GF-D8 (cell line): Measurements from ENCODE around the gene EIF3B.
"Not testable (repeated sequence)": the region's sequence is repeated elsewhere in the genome, so short reads cannot be mapped to it uniquely, and the experiment has no call there.

Experiments
- DNase-seq: peaks from one replicate; lab custom pipeline; 2025; lab: John Stamatoyannopoulos, UW

Gene EIF3B

DNA sequence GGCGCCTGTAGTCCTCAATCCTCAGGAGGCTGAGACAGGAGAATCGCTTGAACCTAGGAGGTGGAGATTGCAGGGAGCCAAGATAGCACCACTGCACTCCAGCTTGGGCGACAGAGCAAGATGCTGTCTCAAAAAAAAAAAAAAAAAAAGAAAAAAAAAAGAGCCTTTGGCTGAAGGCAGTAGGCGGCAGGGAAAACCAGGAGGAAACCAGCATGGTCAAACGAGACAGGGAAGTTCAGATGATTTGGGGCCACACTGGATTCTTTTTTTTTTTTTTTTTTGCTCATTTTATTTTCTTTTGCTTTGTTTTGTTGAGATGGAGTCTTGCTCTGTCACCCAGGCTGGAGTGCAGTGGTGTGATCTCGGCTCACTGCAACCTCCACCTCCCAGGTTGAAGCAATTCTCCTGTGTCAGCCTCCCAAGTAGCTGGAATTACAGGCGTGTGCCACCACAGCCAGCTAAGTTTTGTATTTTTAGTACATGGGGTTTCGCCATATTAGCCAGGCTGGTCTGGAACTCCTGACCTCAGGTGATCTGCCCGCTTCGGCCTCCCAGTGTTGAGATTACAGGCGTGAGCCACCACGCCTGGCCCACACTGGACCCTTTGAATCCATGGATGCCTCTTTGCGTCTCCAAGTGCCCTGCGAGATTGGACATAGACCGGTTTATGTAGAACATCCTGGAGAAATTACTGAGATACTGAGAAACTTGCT, 7.1 kb upstream of the EIF3B start:
- DNase-seq: not testable (repeated sequence)

- no peak for DNase-seq
These were observed 4.6 kb upstream of the EIF3B start for GRCh38 chr7:2350055-2350454.

- DNase-seq: no peak
These were observed 3.8 kb upstream of the EIF3B start for GRCh38 chr7:2350861-2351260.

GRCh38 chr7:2353113-2353935, 1.3 kb upstream of the EIF3B start:
- no peak for DNase-seq

DNA sequence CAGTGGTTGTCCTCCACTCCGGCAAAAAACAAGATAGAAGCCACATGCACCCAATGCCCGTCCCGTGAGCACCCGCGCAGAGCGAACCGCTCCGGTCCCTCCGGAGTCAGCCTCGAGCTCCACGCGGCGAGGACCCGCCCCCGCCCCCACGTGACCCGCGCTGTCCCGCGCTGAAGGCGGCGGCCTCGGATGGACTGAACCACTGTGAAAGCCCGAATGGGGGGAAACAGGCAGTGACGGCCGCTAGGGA, 766 bp upstream of the EIF3B start:
- peak; percentile 73 for DNase-seq

GRCh38 chr7:2354939-2355704, 495 bp downstream of the EIF3B start:
- DNase-seq: no peak

DNA sequence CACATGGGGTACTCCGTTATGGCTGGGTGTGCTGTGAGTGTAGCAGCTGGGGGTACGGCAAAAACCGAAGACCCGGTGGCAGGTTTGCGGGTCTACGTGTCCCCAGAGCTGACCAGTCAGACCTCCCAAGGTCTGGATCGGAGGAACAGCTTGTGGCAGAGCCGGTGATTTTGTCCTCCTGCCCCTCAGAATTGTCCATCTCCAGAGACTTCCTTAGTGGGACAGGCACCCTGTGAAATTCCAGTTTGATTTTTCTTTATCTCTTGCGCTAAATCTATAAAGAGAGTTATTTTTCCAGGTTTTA, 1.0 kb downstream of the EIF3B start:
- no peak for DNase-seq

- no peak for DNase-seq
These were observed 2.5 kb downstream of the EIF3B start for GRCh38 chr7:2357165-2357564.

GRCh38 chr7:2357571-2357970, 2.9 kb downstream of the EIF3B start:
- DNase-seq: peak; percentile 61

DNA sequence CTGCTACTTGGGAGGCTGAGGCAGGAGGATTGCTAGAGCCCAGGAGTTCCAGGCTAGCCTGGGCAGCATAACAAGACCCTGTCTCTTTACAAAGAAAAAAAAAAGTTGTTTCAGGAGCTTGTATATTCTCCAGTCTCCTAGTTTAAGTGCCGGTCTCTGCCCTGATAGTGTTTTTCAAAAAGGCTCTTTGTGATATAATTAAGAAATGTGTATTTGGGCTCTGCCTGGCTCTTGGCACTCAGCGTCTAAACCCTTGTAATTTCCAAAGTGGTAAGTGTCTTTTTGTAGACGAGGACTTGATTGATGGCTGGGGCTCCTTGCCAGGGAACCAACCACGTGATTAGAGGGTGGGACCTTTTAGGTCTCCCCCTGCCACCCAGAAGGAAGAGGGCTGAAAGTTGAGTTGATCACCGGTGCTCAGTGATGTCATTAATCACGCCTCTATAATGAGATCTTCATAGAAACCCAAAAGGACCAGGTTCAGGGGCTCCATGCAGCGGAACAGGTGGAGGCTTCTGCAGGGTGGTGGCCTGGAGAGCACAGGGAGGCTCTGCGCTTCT, 4.4 kb downstream of the EIF3B start:
- DNase-seq: no peak

DNA sequence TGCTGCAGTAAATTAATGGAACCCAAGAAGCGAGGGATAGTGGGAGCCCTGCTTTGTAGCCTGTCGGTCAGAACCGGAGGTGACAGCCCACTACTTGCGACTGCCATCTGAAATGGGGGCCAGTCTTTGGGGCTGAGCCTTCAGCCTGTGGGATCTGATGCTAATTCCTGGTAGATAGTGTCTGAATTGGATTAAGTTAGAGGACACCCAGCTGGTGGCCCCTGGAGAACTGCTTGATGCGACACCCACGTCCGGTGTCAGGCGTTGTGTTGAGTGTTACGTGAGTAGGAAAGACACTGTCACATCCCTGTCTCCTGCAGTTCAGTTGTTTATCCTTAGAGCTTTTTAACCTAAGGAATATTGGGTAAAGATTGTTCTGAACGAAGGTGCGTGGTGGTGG, 5.0 kb downstream of the EIF3B start:
- DNase-seq: no peak

DNA sequence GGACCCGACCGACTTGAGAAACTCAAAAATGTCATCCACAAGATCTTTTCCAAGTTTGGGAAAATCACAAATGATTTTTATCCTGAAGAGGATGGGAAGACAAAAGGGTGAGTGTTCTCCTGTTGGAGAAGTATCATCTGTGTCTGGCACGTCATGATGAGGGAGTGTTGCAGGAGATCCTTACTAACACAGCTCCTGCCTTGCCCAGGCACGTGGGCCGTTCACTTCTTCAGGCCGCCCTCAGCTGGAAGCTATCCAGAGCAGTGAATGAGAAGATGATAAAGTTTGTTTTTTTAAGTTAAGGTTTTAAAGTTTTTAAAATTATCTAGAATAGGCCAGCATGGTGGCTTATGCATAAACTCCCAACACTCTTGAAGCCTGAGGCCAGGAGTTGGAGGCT, 6.2 kb downstream of the EIF3B start:
- DNase-seq: no peak

GRCh38 chr7:2362385-2363088, 7.9 kb downstream of the EIF3B start:
- DNase-seq: no peak

GRCh38 chr7:2369139-2369538, 14.5 kb downstream of the EIF3B start:
- no peak for DNase-seq

DNA sequence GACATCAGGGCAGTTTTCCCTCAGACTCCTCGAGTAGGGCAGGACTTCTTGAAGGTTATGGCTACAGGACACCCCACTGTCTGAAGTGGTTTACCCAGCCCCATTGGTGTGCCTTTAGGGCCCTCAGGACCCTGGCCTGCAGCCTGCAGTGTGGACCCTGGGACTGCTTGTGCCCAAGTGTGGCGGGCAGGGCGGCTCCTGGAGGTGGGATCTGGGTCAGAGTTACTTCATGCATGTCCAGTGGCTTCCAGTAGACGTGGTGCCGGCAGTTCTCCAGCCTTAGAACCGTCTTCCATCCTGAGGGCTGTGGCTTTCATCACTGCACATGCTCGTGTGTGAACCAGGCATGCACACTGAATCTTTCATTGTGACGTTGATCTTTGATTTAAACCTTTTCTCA, 16.7 kb downstream of the EIF3B start:
- no peak for DNase-seq

DNA sequence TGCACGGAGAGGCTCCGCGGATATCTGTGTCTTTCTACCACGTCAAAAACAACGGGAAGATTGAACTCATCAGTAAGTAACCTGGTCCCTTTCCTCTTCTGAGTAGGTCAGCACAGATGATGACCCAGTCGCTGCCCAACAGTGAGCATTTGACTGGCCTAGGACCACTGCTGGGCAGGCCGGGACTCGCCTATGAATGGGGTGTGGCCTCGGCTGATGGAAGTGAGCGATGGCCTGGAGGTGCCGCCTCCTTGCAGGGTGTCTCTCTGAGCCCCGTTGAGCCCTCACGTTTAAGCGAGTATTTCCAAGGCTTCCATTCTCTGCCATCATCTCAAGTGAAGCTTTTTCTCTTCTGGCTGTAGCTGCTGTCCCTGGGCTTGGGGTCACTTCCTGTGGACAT, 18.1 kb downstream of the EIF3B start:
- no peak for DNase-seq

- no peak for DNase-seq
These were observed 18.5 kb downstream of the EIF3B start for GRCh38 chr7:2373124-2373556.

GRCh38 chr7:2373646-2374045, 19.0 kb downstream of the EIF3B start:
- DNase-seq: no peak

DNA sequence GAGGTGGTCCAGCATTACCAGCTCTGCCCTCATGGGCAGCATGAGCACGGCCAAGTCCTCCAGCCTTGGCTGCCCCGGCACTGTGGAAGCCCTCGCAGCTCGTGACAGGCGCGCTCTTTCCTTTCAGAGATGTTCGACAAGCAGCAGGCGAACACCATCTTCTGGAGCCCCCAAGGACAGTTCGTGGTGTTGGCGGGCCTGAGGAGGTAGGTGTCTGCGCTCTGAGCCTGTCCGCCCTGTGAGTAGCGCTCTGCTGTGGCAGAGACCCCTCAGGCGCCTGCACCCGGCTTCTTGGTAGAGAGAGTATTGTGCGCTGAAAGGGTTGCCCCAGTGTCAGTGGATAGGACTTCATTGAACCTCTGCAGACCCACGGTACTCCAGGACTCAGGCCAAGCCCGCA, 19.8 kb downstream of the EIF3B start:
- DNase-seq: no peak

DNA sequence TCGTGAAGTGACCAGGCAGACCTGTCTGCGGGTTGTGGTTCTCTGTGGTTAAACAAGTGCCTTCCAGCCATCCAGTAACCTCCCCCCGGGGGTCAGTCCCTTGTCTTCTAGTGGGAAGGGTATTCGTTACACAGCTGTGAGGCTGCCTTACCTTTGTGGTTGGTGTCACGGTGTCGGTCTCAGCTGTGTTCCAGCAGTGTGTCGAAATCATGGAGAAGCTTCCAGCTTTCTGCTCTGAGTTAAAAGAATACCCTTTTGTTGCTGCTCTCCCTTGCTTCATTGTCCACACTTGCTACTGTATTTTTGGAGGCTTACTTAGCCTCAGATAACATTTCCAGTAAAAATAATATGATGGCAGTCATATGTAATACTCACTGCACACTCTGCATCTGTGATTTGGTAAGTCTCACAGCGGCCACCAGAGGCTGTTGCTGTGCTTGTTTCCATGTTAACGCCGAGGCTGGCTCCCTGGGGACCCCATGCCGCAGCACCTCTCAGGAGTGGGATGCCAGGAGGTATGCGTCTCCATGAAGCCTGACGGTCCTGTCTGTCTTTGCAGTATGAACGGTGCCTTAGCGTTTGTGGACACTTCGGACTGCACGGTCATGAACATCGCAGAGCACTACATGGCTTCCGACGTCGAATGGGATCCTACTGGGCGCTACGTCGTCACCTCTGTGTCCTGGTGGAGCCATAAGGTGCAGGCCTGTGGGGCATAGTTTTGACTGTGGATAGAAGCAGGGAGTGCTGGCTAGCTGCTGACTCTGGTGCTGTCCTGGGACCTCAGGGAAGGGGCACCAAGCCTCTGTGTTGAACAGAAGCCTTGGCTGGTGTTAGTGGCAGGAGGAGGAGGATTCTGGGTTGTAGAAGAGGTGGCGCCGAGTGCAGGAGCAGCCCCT, 20.5 kb downstream of the EIF3B start:
- DNase-seq: no peak
